ENCODE measurements around the gene ITGA1.

GRCh38 chr5:52869391-52869790 is 81.7 kb downstream of the ITGA1 start:
- TF ChIP-seq, protein P1, sequence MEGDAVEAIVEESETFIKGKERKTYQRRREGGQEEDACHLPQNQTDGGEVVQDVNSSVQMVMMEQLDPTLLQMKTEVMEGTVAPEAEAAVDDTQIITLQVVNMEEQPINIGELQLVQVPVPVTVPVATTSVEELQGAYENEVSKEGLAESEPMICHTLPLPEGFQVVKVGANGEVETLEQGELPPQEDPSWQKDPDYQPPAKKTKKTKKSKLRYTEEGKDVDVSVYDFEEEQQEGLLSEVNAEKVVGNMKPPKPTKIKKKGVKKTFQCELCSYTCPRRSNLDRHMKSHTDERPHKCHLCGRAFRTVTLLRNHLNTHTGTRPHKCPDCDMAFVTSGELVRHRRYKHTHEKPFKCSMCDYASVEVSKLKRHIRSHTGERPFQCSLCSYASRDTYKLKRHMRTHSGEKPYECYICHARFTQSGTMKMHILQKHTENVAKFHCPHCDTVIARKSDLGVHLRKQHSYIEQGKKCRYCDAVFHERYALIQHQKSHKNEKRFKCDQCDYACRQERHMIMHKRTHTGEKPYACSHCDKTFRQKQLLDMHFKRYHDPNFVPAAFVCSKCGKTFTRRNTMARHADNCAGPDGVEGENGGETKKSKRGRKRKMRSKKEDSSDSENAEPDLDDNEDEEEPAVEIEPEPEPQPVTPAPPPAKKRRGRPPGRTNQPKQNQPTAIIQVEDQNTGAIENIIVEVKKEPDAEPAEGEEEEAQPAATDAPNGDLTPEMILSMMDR (conservative IDR thresholded peaks at IDR 0.05 in 1 of 2, IDR thresholded peaks at IDR 0.05 in 1 of 2; ENCODE audit: extremely low read depth in 1 of 2, insufficient read depth in 1 of 2, low read depth in 1 of 2, low read length in 2 of 2): no peak
- TF ChIP-seq EZH2 (IDR thresholded peaks at IDR 0.05; ENCODE audit: borderline replicate concordance, low read length): no peak
